HEK293 (cell line): Measurements from ENCODE around the gene RPL13A.

Source experiments
- ATF2 ChIP-seq: fragments of 450-650 bp; formaldehyde crosslinking; IDR thresholded peaks from 2 replicates; pipeline ENCODE4 v1.5.1; 2016; ENCODE audit warnings: missing biosample characterization, missing genetic modification characterization, low read depth
- BCL6B ChIP-seq: fragments of 450-650 bp; formaldehyde crosslinking; IDR thresholded peaks from 2 replicates; pipeline ENCODE4 v1.5.1; 2017; ENCODE audit warnings: missing biosample characterization, missing genetic modification characterization
- EGR2 ChIP-seq: fragments of 450-650 bp; formaldehyde crosslinking; IDR thresholded peaks from 2 replicates; pipeline ENCODE4 v1.5.1; 2016; ENCODE audit warnings: low read depth, missing biosample characterization, missing genetic modification characterization
- FEZF1 ChIP-seq: fragments of 450-650 bp; formaldehyde crosslinking; IDR thresholded peaks from 2 replicates; pipeline ENCODE4 v1.5.1; 2016; ENCODE audit warnings: missing biosample characterization, missing genetic modification characterization
- GFI1B ChIP-seq: fragments of 450-650 bp; formaldehyde crosslinking; IDR thresholded peaks from 2 replicates; pipeline ENCODE4 v1.5.1; 2016; ENCODE audit warnings: missing biosample characterization, missing genetic modification characterization
- GLI4 ChIP-seq: fragments of 450-650 bp; formaldehyde crosslinking; IDR thresholded peaks from 2 replicates; pipeline ENCODE4 v1.5.1; 2016; ENCODE audit warnings: missing biosample characterization, missing genetic modification characterization
- IKZF3 ChIP-seq: fragments of 450-650 bp; IDR thresholded peaks from 2 replicates; pipeline ENCODE4 v1.5.0; 2018; ENCODE audit warnings: missing biosample characterization, mild to moderate bottlenecking, missing genetic modification characterization, moderate library complexity
- KLF7 ChIP-seq: fragments of 450-650 bp; formaldehyde crosslinking; IDR thresholded peaks from 2 replicates; pipeline ENCODE4 v1.5.1; 2016; ENCODE audit warnings: missing biosample characterization, missing genetic modification characterization, borderline replicate concordance
- KLF9 ChIP-seq: fragments of 450-650 bp; formaldehyde crosslinking; IDR thresholded peaks from 2 replicates; pipeline ENCODE4 v1.5.1; 2016; ENCODE audit warnings: missing biosample characterization, missing genetic modification characterization, low read depth
- MEIS1 ChIP-seq: sonication (generic); formaldehyde crosslinking; IDR thresholded peaks from 2 replicates; pipeline ENCODE4 v1.8.1; 2022; ENCODE audit warnings: missing genetic modification reagents, mild to moderate bottlenecking, borderline replicate concordance
- PRDM4 ChIP-seq: fragments of 450-650 bp; formaldehyde crosslinking; IDR thresholded peaks from 2 replicates; pipeline ENCODE4 v1.5.1; 2017; ENCODE audit warnings: missing biosample characterization, missing genetic modification characterization
- PRDM6 ChIP-seq: fragments of 450-650 bp; formaldehyde crosslinking; IDR thresholded peaks from 2 replicates; pipeline ENCODE4 v1.5.1; 2017; ENCODE audit warnings: missing biosample characterization, missing genetic modification characterization
- SP2 ChIP-seq: fragments of 450-650 bp; formaldehyde crosslinking; IDR thresholded peaks from 2 replicates; pipeline ENCODE4 v1.5.1; 2016; ENCODE audit warnings: missing biosample characterization, missing genetic modification characterization
- WT1 ChIP-seq: fragments of 450-650 bp; formaldehyde crosslinking; IDR thresholded peaks from 2 replicates; pipeline ENCODE4 v1.5.1; 2016; ENCODE audit warnings: missing biosample characterization, missing genetic modification characterization
- ZFHX2 ChIP-seq: fragments of 450-650 bp; formaldehyde crosslinking; conservative IDR thresholded peaks from 2 replicates; pipeline ENCODE4 v1.5.1; 2016; ENCODE audit warnings: missing biosample characterization, missing genetic modification characterization
- ZIC2 ChIP-seq: fragments of 450-650 bp; formaldehyde crosslinking; IDR thresholded peaks from 2 replicates; pipeline ENCODE4 v1.5.1; 2016; ENCODE audit warnings: missing biosample characterization, missing genetic modification characterization
- ZNF121 ChIP-seq: fragments of 450-650 bp; formaldehyde crosslinking; IDR thresholded peaks from 2 replicates; pipeline ENCODE4 v1.5.1; 2016; ENCODE audit warnings: missing biosample characterization, missing genetic modification characterization
- ZNF157 ChIP-seq: fragments of 450-650 bp; formaldehyde crosslinking; IDR thresholded peaks from 2 replicates; pipeline ENCODE4 v1.5.1; 2016; ENCODE audit warnings: missing biosample characterization, missing genetic modification characterization
- ZNF239 ChIP-seq: fragments of 450-650 bp; formaldehyde crosslinking; IDR thresholded peaks from 2 replicates; pipeline ENCODE4 v1.5.1; 2016; ENCODE audit warnings: missing biosample characterization, missing genetic modification characterization
- ZNF266 ChIP-seq: fragments of 450-650 bp; formaldehyde crosslinking; IDR thresholded peaks from 2 replicates; pipeline ENCODE4 v1.5.1; 2016; ENCODE audit warnings: missing biosample characterization, missing genetic modification characterization, low read depth
- ZNF398 ChIP-seq: fragments of 450-650 bp; formaldehyde crosslinking; IDR thresholded peaks from 2 replicates; pipeline ENCODE4 v1.5.1; 2017; ENCODE audit warnings: missing biosample characterization, missing genetic modification characterization
- ZNF423 ChIP-seq: fragments of 450-650 bp; formaldehyde crosslinking; IDR thresholded peaks from 2 replicates; pipeline ENCODE4 v1.5.1; 2016; ENCODE audit warnings: missing biosample characterization, missing genetic modification characterization
- ZNF488 ChIP-seq: fragments of 450-650 bp; formaldehyde crosslinking; IDR thresholded peaks from 2 replicates; pipeline ENCODE4 v1.5.1; 2016; ENCODE audit warnings: missing biosample characterization, missing genetic modification characterization
- ZNF510 ChIP-seq: fragments of 450-650 bp; formaldehyde crosslinking; IDR thresholded peaks from 2 replicates; pipeline ENCODE4 v1.5.1; 2018; ENCODE audit warnings: mild to moderate bottlenecking, missing genetic modification characterization, missing biosample characterization; ENCODE audit not compliant: insufficient replicate concordance
- ZNF544 ChIP-seq: fragments of 450-650 bp; formaldehyde crosslinking; IDR thresholded peaks from 2 replicates; pipeline ENCODE4 v1.5.0; 2017; ENCODE audit warnings: missing biosample characterization, missing genetic modification characterization
- ZNF548 ChIP-seq: fragments of 450-650 bp; formaldehyde crosslinking; IDR thresholded peaks from 2 replicates; pipeline ENCODE4 v1.5.1; 2016; ENCODE audit warnings: missing biosample characterization, missing genetic modification characterization
- ZNF558 ChIP-seq: fragments of 450-650 bp; formaldehyde crosslinking; IDR thresholded peaks from 2 replicates; pipeline ENCODE4 v1.5.1; 2016; ENCODE audit warnings: missing biosample characterization, missing genetic modification characterization
- ZNF580 ChIP-seq: fragments of 450-650 bp; formaldehyde crosslinking; IDR thresholded peaks from 2 replicates; pipeline ENCODE4 v1.5.1; 2016; ENCODE audit warnings: missing biosample characterization, missing genetic modification characterization
- ZNF585B ChIP-seq: fragments of 450-650 bp; formaldehyde crosslinking; IDR thresholded peaks from 2 replicates; pipeline ENCODE4 v1.5.1; 2016; ENCODE audit warnings: missing biosample characterization, missing genetic modification characterization

The RPL13A gene

GRCh38 chr19:49442771-49443365 lies 44.5 kb upstream of the RPL13A start (continued):
- TF ChIP-seq PRDM6 (no peak), SP2 (tag by site-specific recombination) (peak; percentile 67), IKZF3 (peak; percentile 86), ZNF239 (tag by site-specific recombination) (no peak), ZNF580 (tag by site-specific recombination) (no peak), ZNF488 (no peak), BCL6B (tag by site-specific recombination) (no peak), FEZF1 (no peak), ZNF266 (tag by site-specific recombination) (no peak), GLI4 (tag by site-specific recombination) (no peak), EGR2 (tag by site-specific recombination) (peak; percentile 45), GFI1B (no peak), ATF2 (tag by site-specific recombination) (no peak), ZNF423 (tag by site-specific recombination) (no peak), ZIC2 (tag by site-specific recombination) (no peak), WT1 (tag by site-specific recombination) (no peak), ZNF548 (tag by site-specific recombination) (no peak), PRDM4 (tag by site-specific recombination) (no peak), ZNF585B (tag by site-specific recombination) (no peak), KLF7 (tag by site-specific recombination) (no peak), ZNF544 (tag by site-specific recombination) (no peak), ZNF121 (tag by site-specific recombination) (no peak), ZFHX2 (tag by site-specific recombination) (peak; percentile 36), KLF9 (tag by site-specific recombination) (peak; percentile 81), ZNF157 (tag by site-specific recombination) (no peak), ZNF398 (no peak), MEIS1 (CRISPR knock-in tag) (no peak), ZNF558 (tag by site-specific recombination) (no peak), ZNF510 (tag by site-specific recombination) (no peak)
